ENCODE measurements around the gene TET1.
A peak's percentile ranks its signal among the peaks of the same experiment; 100 is the strongest.
"Not testable (repeated sequence)": the region's sequence is repeated elsewhere in the genome, so short reads cannot be mapped to it uniquely, and the experiment has no call there.

The TET1 gene

DNA sequence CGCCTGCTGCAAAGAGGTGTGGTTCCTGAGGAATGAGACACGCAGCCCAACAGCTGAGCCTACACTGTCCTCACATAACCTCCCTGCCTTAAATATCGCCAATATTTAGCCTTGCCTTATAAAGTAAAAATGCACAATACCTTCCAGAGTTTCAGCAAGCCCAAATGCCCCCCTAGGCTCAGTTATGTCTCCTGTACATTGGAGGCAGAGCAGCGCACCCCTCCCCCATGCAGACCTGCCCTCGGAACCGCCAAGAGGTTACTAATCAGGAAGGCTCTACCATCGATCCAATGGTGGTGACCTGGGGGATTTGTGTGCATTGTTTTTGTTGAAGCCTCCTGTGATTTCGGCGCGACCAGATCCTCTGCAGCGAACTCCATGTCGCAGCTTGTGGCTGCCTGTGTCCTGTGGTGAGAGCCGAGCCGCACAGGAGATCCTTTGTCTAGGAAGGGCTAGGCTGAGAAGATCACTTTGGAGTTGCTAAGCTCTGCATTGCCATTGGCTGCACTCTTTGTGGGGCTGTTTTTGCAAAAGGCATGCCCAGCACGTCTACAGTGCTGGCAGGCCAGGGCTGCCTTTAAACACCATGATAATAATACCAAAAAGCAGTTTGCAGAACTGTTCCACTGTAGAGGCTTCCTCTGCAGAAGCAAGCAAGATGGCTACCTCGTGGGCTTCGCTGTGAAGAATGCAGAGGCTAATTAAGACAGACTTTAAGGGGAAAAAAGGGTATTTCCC, 40.1 kb downstream of the TET1 start:
- peak overlapping the region; percentile 39 for H3K4me3 ChIP-seq (ENCODE audit: low read depth, low read length)
- DNase-seq (ENCODE audit: low read depth), result peak; percentile 76
- TF ChIP-seq, protein P1, sequence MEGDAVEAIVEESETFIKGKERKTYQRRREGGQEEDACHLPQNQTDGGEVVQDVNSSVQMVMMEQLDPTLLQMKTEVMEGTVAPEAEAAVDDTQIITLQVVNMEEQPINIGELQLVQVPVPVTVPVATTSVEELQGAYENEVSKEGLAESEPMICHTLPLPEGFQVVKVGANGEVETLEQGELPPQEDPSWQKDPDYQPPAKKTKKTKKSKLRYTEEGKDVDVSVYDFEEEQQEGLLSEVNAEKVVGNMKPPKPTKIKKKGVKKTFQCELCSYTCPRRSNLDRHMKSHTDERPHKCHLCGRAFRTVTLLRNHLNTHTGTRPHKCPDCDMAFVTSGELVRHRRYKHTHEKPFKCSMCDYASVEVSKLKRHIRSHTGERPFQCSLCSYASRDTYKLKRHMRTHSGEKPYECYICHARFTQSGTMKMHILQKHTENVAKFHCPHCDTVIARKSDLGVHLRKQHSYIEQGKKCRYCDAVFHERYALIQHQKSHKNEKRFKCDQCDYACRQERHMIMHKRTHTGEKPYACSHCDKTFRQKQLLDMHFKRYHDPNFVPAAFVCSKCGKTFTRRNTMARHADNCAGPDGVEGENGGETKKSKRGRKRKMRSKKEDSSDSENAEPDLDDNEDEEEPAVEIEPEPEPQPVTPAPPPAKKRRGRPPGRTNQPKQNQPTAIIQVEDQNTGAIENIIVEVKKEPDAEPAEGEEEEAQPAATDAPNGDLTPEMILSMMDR (IDR thresholded peaks at IDR 0.05; ENCODE audit: control insufficient read depth, extremely low read depth, insufficient read depth), result no peak

DNA sequence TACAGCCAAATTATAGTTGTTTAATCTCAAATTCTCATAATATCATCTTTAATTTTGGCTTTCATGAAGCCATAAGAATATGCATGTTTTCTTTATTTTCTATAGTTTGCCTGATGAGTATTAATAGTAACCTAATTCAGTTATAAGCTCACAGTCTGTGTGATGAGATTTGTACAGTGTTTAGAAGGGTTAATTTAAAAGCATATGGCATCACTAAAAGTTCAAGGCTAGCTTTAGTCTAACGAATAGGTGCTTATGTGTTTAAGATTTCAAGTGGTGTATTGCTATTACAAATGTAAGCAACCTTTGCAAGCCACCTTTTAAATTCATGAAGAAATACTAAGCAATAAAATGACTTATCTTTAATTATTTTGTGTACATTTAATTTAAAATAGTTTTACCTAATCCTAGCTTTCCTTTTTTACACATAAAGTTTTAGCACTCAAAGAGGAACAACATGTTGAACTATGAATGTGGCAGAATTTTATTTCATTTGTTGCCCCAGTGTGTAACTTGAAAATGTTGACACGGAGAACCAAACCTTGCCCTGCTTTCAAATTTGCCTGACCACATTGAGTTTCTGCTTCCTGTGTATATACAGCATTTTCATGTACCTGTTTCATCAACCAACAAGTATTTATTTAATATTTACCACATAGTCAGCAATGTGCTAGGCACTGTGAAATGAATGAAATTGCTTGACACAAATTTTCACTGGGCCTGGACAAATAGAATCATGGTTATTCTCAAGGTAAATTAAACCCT, 41.5 kb downstream of the TET1 start:
- TF ChIP-seq, protein P1 (IDR thresholded peaks at IDR 0.05; ENCODE audit: control insufficient read depth, extremely low read depth, insufficient read depth), result no peak
- no peak overlapping the region for H3K4me3 ChIP-seq (ENCODE audit: low read depth, low read length)
- no peak for DNase-seq (ENCODE audit: low read depth)

DNA sequence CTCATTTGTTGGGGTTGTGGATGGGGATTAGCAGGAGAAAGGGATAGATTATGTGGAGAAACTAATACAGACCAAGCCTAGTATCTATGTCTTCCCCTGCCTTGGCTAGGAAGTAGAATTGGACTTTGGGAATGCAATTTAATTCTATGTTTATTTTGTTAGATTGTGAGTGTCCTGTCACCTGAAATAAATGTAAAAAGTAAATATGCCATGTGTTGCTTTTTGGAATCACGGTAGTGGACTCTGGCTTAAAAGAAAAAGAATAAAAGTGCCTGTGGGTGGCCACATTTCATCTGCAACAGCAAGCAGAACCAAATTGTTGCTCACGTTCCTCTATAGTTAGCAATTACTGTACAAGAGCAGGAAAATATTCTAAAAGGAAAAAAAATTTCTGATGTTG, 42.3 kb downstream of the TET1 start:
- H3K4me3 ChIP-seq (ENCODE audit: low read depth, low read length), result no peak overlapping the region
- no peak for DNase-seq (ENCODE audit: low read depth)
- TF ChIP-seq, protein P1 (IDR thresholded peaks at IDR 0.05; ENCODE audit: control insufficient read depth, extremely low read depth, insufficient read depth), result no peak

DNA sequence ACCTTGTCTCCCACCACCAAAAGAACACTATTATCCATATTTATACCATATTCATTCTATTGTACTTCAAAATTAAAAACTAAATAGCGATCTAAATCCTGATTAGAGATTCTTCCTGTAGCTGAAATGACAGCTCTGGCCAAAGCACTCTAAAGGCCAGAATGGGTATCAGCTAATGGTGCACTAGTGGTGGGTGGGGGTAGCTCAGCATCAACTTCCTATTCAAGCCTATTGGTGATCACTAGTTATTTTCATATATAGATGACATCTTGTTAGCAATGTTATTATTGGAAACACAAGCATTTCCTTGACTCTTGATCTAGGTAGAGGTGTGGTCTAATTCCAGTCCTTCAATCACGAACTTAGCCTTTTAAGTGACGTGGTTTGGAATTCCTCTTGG, 43.6 kb downstream of the TET1 start:
- TF ChIP-seq, protein P1 (IDR thresholded peaks at IDR 0.05; ENCODE audit: control insufficient read depth, extremely low read depth, insufficient read depth), result no peak
- H3K4me3 ChIP-seq (ENCODE audit: low read depth, low read length), result no peak overlapping the region
- DNase-seq (ENCODE audit: low read depth), result no peak

DNA sequence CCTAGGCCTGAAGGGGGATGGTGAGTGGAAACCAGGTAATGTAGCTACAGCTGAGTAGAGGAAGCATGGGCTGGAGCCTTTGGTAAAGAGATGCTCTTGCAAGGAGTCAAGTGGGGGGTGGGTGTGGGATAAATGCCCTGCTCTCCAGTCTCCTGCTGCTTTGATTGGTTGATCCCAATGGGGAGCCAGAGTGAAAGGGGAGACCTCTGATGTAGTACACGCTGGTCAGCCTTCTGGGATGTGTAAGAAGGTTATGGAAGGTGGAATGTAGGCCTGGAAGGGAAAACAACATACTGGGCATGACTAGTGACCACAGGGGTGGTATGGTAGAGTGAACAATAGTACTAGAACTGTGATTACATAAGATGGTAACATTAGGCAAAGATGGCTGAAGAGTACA, 44.3 kb downstream of the TET1 start:
- DNase-seq (ENCODE audit: low read depth), result no peak
- no peak overlapping the region for H3K4me3 ChIP-seq (ENCODE audit: low read depth, low read length)
- TF ChIP-seq, protein P1 (IDR thresholded peaks at IDR 0.05; ENCODE audit: control insufficient read depth, extremely low read depth, insufficient read depth), result no peak

DNA sequence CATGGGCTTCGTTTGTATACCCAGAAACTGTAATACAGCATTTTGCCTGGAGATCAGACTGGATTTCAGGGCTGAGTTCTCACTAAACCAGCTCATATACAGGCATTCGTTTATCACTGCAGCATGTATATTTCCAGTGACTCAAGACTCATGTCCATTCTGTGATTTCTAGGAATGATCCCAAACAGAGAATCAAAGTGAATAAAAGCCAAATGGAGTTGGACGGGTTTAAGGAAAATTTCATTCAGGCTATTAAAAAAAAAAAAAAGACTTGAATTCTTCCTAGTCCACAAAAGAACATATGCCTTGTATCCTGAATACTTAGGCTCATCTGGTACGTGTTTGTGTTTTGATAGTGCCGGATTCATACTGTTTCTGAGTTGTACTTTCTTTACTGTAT, 46.8 kb downstream of the TET1 start:
- TF ChIP-seq, protein P1 (IDR thresholded peaks at IDR 0.05; ENCODE audit: control insufficient read depth, extremely low read depth, insufficient read depth), result no peak
- H3K4me3 ChIP-seq (ENCODE audit: low read depth, low read length), result no peak overlapping the region
- no peak for DNase-seq (ENCODE audit: low read depth)

DNA sequence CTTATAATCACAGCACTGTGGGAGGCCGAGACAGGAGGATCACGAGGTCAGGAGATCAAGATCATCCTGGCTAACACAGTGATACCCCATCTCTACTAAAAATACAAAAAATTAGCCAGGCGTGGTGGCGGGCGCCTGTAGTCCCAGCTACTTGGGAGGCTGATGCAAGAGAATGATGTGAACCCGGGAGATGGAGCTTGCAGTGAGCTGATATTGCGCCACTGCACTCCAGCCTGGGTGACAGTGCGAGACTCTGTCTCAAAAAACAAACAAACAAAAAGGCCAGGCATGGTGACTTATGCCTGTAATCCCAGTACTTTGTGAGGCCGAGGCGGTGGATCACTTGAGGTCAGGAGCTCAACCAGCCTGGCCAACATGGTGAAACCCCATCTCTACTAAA, 49.9 kb downstream of the TET1 start:
- not testable (repeated sequence) for DNase-seq (ENCODE audit: low read depth); H3K4me3 ChIP-seq (ENCODE audit: low read depth, low read length)
